GM06990 (cell line): Measurements from ENCODE around the gene EME1.

ENCODE experiments used
- DNase-seq: peaks from one replicate; pipeline ENCODE4 v3.0.0-alpha.2; 2011; ENCODE audit not compliant: insufficient read length; ENCODE audit errors: extremely low read depth
- H3K27me3 ChIP-seq: replicated peaks from 2 replicates; pipeline ENCODE4 v1.6.0; 2011; ENCODE audit warnings: low read length; ENCODE audit not compliant: control insufficient read depth, insufficient read depth
- H3K36me3 ChIP-seq: 2 replicates; pipeline ENCODE4 v1.5.1; 2011; ENCODE audit warnings: low read length; ENCODE audit not compliant: control insufficient read depth, insufficient read depth
- H3K4me3 ChIP-seq: replicated peaks from 2 replicates; pipeline ENCODE4 v1.5.1; 2011; ENCODE audit warnings: low read depth, mild to moderate bottlenecking, control low read depth, low read length
- TF ChIP-seq, protein P1 (sequence below): IDR thresholded peaks from 2 replicates; pipeline ENCODE4 v1.5.1; 2011; ENCODE audit warnings: low read length, control low read depth, mild to moderate bottlenecking, inconsistent platforms; ENCODE audit not compliant: insufficient read depth, poor library complexity, severe bottlenecking

EME1 gene, protein sequence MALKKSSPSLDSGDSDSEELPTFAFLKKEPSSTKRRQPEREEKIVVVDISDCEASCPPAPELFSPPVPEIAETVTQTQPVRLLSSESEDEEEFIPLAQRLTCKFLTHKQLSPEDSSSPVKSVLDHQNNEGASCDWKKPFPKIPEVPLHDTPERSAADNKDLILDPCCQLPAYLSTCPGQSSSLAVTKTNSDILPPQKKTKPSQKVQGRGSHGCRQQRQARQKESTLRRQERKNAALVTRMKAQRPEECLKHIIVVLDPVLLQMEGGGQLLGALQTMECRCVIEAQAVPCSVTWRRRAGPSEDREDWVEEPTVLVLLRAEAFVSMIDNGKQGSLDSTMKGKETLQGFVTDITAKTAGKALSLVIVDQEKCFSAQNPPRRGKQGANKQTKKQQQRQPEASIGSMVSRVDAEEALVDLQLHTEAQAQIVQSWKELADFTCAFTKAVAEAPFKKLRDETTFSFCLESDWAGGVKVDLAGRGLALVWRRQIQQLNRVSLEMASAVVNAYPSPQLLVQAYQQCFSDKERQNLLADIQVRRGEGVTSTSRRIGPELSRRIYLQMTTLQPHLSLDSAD

DNA sequence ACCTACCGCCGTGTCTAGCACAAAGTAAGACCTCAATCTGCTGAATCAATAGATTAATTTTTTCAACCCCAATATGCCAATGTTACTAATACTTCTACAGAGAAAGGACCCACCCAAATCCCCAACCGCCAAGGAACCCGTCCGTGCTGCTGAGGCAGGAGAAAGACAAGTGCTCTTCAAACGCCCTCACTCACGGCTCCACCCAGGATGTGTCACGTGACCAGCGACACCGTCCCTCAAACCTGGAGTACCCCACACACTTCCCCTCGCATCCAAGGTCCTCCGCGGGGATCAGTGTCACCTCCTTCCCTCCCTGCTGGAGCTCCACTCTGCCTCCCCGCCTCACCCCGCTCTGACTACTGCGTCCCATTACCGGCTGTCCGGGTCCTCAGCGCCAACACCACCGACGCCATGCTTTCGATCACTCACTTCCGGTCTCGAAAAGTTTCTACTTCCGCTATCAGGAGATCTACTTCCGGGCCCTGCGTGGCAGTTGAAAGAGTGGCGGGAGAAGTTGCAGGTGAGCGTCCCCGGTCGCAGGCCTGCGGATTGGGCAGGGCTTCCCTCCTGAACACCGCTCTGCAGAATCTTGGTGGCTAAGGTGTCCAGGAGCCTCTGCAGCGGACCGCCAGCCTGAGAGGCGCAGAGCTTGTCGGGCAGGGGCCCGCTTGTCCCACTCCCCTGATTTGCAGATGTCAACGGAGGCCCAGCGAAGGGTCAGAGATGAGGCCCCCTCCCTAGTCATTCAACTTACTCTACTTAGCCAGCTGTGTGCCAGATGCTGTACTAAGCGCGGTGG is at the start of gene EME1, which contains the start of gene MRPL27:
Gene EME1 (plus strand): TSS at position 472 of the 799 bp plus-strand sequence. CDS start 1,980 bp downstream, outside the sequence.
Gene MRPL27 (minus strand): TSS at position 427 of the 799 bp plus-strand sequence. CDS start 14 bp downstream, at position 413.
- H3K27me3 ChIP-seq = no peaks in the 10 kb centered on the region
- TF ChIP-seq, protein P1, sequence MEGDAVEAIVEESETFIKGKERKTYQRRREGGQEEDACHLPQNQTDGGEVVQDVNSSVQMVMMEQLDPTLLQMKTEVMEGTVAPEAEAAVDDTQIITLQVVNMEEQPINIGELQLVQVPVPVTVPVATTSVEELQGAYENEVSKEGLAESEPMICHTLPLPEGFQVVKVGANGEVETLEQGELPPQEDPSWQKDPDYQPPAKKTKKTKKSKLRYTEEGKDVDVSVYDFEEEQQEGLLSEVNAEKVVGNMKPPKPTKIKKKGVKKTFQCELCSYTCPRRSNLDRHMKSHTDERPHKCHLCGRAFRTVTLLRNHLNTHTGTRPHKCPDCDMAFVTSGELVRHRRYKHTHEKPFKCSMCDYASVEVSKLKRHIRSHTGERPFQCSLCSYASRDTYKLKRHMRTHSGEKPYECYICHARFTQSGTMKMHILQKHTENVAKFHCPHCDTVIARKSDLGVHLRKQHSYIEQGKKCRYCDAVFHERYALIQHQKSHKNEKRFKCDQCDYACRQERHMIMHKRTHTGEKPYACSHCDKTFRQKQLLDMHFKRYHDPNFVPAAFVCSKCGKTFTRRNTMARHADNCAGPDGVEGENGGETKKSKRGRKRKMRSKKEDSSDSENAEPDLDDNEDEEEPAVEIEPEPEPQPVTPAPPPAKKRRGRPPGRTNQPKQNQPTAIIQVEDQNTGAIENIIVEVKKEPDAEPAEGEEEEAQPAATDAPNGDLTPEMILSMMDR = no peak
- DNase-seq = peak; percentile 93
- peak within 1 kb of the TSS; percentile 94 for H3K4me3 ChIP-seq
- peaks cover 10% of the 10 kb centered on the region for H3K36me3 ChIP-seq

DNA sequence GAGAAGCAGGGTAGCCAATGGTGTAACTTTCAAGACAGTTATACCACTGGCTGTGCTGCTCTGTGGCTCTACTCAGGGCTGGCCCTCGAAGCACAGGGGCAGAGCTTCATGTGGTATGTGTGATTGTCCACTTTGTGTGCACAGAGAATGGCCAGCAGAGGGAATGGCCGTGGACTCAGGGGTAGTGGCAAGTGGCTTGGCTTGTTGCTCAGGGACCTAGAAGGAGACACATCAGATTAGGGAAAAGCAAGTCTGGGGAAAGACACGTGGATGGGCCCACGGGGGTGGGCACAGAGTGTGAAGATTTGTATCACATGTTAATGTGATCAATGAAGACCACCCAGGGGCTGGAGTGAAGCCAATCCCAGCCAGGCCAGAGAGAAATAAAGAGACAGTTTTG is 47.1 kb upstream of the EME1 start:
- H3K27me3 ChIP-seq = no peaks in the 10 kb centered on the region
- H3K36me3 ChIP-seq = no peaks in the 10 kb centered on the region
- TF ChIP-seq, protein P1 = no peak

DNA sequence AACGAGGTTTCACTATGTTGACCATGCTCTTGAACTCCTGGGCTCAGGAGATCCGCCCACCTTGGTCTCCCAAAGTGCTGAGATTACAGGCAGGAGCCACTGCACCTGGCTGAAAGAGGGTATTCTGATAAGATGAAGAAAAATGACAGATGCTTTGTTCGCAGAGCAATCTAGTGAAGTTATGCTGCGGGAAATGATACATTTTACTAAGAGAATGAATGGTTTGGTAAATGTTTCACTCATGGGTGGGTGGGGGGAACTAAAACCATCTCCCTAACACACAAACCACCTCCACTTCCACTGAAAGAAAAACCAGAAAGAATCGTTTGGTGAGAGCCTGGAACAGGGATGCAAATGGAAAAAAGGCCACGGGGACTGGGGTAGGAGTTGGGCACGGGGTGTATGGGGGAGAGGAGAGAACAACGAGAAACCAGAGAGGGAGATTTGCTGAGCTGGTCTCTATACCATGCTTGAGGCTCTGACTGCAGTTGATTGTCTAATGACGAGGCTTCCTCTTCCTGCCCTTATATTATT is 46.1 kb upstream of the EME1 start:
- TF ChIP-seq, protein P1 = no peak

More for the DNA sequence above, 47.1 kb upstream of the EME1 start:
- DNase-seq = no peak
- no peak overlapping the region for H3K4me3 ChIP-seq

DNA sequence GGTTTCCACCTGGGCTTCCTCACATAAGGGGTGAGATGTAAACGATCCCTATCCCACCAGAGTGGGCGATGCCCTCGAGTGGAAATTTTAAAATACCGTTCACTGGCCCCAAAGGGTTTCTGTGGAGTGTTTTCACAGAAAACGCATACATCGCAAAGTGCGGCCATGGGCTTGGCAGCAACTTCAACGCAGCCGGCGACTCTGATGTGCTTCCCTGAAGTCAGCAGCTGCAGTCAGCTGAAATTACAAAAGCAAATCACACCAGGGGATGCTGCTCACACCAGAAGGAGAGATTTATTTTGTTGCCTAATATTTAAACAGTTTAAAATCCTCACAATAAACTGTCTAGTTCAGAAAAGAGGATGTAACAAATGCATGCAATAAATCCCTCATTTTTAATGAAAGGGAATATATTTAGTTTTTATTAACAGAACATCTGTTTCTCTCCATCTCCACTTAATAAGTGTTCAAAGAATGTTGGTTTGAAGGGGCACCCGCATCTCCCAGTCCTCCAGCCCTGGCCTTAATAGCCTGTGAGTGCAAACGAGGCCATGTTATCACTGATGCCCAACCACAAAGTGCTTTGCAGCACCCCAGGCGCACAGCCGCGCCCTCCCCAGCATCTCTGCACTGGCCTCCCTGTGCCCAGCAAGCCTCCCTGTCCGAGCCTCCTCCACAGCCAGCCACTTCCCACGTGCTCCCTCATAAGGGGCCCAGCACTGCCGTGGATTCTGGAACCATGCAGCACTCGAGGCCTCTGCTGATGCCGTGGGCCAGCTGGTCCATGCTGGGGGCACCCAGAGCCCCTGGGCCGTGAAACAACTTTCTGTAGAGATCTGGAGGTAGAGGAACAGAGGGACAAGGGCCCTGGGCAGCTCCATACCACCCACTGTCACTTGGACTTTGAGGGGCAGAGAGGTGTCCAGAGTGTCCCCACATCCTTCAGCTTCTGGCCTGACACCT is 44.4 kb upstream of the EME1 start:
- TF ChIP-seq, protein P1 = no peak
- Histone ChIP-seq H3K27me3 (no peaks in the 10 kb centered on the region), H3K36me3 (no peaks in the 10 kb centered on the region), H3K4me3 (no peak overlapping the region)
- DNase-seq = no peak

More for the DNA sequence above, 46.1 kb upstream of the EME1 start:
- H3K36me3 ChIP-seq = no peaks in the 10 kb centered on the region
- DNase-seq = no peak
- H3K4me3 ChIP-seq = no peak overlapping the region
- no peaks in the 10 kb centered on the region for H3K27me3 ChIP-seq

DNA sequence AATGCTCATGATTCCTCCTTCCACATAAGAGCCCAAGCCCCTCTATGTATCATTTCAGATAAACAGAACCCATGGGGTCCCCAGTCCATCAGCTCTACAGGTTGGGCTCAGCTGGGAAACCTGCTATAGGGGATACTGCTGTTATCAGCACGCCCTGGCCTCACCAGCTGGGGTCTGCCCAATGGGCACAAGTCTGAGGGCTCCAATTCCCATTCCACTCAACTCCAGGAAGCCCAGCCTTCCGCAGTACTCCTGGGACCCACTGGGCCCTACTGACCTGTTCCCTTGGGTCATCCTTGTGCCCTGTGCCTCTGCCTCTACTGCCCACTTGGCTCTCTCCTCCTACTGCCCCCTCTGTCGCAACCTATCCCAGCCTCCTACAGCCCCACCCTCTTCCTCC is 43.3 kb upstream of the EME1 start:
- Histone ChIP-seq H3K27me3 (no peaks in the 10 kb centered on the region), H3K4me3 (no peak overlapping the region), H3K36me3 (no peaks in the 10 kb centered on the region)
- DNase-seq = no peak
- TF ChIP-seq, protein P1 = no peak
